ENCODE measurements around the gene FAHD1. TPM values are rescaled to one million over a fixed set of nuclear protein-coding genes. Genes with fewer than 3 reads are reported as not detected.

FAHD1 gene
- total RNA-seq, result 66.0 and 78.3 TPM in 2 replicates
- polyA plus RNA-seq, result 28.3 and 37.4 TPM in 2 replicates
- polyA plus RNA-seq (2012), result 33.5 and 45.4 TPM in 2 replicates
- 9.3 and 15.9 TPM in 2 replicates for polyA minus RNA-seq (ENCODE audit: low replicate concordance)

DNA sequence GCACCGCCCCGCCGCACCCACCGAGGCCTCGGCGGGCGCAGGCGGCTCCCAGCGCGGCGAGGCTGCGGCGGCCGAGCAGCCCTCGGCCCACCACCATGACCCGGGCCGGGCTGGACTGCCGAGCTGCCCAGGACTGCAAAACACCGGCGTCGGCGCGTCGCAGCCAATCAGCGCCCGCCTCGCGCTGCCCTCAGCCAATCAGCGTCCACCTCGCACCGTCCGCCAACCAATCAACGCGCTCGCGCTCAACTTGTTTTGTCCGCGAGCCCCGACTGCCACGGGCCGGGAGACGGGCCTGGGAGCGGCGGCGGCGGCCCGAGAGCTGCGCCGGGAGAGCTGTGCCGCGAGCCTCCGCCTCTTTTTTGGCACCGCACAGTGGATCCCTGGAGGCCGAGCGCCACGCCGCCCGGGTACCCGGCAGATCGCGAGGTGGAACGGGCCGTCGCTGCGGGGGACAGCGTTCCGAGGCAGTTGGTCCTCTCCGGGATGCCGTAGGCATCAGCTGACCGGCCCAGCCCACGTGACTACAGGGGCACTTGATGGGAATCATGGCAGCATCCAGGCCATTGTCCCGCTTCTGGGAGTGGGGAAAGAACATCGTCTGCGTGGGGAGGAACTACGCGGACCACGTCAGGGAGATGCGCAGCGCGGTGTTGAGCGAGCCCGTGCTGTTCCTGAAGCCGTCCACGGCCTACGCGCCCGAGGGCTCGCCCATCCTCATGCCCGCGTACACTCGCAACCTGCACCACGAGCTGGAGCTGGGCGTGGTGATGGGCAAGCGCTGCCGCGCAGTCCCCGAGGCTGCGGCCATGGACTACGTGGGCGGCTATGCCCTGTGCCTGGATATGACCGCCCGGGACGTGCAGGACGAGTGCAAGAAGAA lies at the start of gene FAHD1, which contains the start of gene HAGH:
Gene FAHD1, plus strand, starts transcription at position 516 of the 883 bp plus-strand sequence. Its CDS starts 33 bp downstream, at position 549.
Gene HAGH, minus strand, starts transcription at position 135 of the 883 bp plus-strand sequence. Its CDS starts 38 bp downstream, at position 97.
- Histone ChIP-seq H3K4me2 (ENCODE audit: extremely low read depth, insufficient read depth, low read length) (peak within 1 kb of the TSS; percentile 94), H3K9me3 (ENCODE audit: control insufficient read depth, insufficient read depth, low read depth, low read length) (no peaks in the 10 kb centered on the region), H4K20me1 (ENCODE audit: control insufficient read depth, extremely low read depth, insufficient read depth, low read length) (no peaks in the 10 kb centered on the region), H3K79me2 (ENCODE audit: control insufficient read depth, insufficient read depth, low read length) (peaks cover 26% of the 10 kb centered on the region), H3K4me3 (replicated peaks in 1 of 4; ENCODE audit: control extremely low read depth in 1 of 4, insufficient read depth in 1 of 4, low read depth in 3 of 4, low read length in 4 of 4) (peak within 1 kb of the TSS; percentile 89 to 99 (median 98)), H2AFZ (ENCODE audit: low read length) (peak within 1 kb of the TSS; percentile 100), H3K36me3 (ENCODE audit: control insufficient read depth, insufficient read depth, low read length) (peaks cover 3% of the 10 kb centered on the region), H3K27ac (ENCODE audit: insufficient read depth, low read length) (peak within 1 kb of the TSS; percentile 80), H3K9ac (ENCODE audit: insufficient read depth, low read length) (peak within 1 kb of the TSS; percentile 75), H3K4me1 (ENCODE audit: control insufficient read depth, extremely low read depth, insufficient read depth, low read length) (peaks cover 7% of the 10 kb centered on the region), H3K27me3 (ENCODE audit: control insufficient read depth, insufficient read depth, low read length) (no peaks in the 10 kb centered on the region)
- peak; percentile 95 to 96 for DNase-seq (ENCODE audit: low read depth in 2 of 2)
- TF ChIP-seq EZH2 (IDR thresholded peaks at IDR 0.05; ENCODE audit: low read length, missing control alignments), result no peak
- TF ChIP-seq, protein P1, sequence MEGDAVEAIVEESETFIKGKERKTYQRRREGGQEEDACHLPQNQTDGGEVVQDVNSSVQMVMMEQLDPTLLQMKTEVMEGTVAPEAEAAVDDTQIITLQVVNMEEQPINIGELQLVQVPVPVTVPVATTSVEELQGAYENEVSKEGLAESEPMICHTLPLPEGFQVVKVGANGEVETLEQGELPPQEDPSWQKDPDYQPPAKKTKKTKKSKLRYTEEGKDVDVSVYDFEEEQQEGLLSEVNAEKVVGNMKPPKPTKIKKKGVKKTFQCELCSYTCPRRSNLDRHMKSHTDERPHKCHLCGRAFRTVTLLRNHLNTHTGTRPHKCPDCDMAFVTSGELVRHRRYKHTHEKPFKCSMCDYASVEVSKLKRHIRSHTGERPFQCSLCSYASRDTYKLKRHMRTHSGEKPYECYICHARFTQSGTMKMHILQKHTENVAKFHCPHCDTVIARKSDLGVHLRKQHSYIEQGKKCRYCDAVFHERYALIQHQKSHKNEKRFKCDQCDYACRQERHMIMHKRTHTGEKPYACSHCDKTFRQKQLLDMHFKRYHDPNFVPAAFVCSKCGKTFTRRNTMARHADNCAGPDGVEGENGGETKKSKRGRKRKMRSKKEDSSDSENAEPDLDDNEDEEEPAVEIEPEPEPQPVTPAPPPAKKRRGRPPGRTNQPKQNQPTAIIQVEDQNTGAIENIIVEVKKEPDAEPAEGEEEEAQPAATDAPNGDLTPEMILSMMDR (conservative IDR thresholded peaks at IDR 0.05 in 1 of 2, IDR thresholded peaks at IDR 0.05 in 1 of 2; ENCODE audit: low read depth in 1 of 2, low read length in 2 of 2), result no peak

DNA sequence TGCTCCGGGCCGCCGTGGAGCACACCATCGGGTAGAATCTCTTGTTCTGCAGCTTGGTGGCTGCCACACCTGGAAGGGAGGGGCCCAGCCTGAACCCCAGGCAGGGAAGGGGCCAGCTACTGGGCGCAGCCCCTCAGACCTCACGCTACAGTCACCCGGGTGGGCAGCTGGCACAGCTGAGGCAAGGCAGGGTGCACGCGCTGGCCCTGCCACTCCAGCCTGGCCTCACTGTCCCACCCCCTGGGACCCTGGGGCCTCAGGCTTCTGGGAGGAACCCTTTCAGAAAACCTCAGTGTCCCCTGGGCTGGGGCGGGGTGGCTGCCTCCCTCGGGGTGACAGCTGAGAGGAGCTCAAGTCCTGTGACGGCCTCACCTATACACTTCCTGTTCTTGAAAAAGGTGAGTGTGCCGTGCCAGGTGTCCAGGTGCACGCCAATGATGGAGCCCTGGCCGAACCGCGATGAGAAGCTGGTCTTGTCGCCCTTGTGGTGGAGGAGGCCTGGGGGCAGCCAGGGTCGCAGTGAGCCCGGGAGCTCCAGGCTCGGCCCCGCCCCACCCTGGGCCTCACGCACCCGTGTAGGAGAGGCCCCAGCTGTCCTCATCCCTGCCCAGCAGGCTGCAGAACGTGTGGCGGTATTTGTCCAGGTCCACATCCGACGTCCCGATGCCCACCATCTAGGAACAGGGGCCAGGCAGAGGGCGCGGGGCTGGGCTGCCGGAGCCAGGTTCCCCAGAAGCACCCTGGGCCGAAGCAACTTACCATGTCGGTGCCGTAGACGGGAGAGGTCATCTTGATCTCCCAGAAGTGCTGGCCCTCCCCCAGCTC lies 49.4 kb upstream of the FAHD1 start:
- Histone ChIP-seq H3K36me3 (ENCODE audit: control insufficient read depth, insufficient read depth, low read length) (peaks cover 22% of the 10 kb centered on the region), H3K4me3 (replicated peaks in 1 of 4; ENCODE audit: control extremely low read depth in 1 of 4, insufficient read depth in 1 of 4, low read depth in 3 of 4, low read length in 4 of 4) (no peak overlapping the region), H3K27me3 (ENCODE audit: control insufficient read depth, insufficient read depth, low read length) (no peaks in the 10 kb centered on the region), H2AFZ (ENCODE audit: low read length) (no peak overlapping the region), H3K9ac (ENCODE audit: insufficient read depth, low read length) (no peak overlapping the region), H3K9me3 (ENCODE audit: control insufficient read depth, insufficient read depth, low read depth, low read length) (no peaks in the 10 kb centered on the region), H3K27ac (ENCODE audit: insufficient read depth, low read length) (no peak overlapping the region), H4K20me1 (ENCODE audit: control insufficient read depth, extremely low read depth, insufficient read depth, low read length) (no peaks in the 10 kb centered on the region), H3K4me2 (ENCODE audit: extremely low read depth, insufficient read depth, low read length) (no peak overlapping the region), H3K79me2 (ENCODE audit: control insufficient read depth, insufficient read depth, low read length) (peaks cover 24% of the 10 kb centered on the region), H3K4me1 (ENCODE audit: control insufficient read depth, extremely low read depth, insufficient read depth, low read length) (peaks cover 8% of the 10 kb centered on the region)
- TF ChIP-seq EZH2 (IDR thresholded peaks at IDR 0.05; ENCODE audit: low read length, missing control alignments), result no peak
- TF ChIP-seq, protein P1 (conservative IDR thresholded peaks at IDR 0.05 in 1 of 2, IDR thresholded peaks at IDR 0.05 in 1 of 2; ENCODE audit: low read depth in 1 of 2, low read length in 2 of 2), result no peak
- no peak for DNase-seq (ENCODE audit: low read depth in 2 of 2)
